Caco-2 (cell line): Measurements from ENCODE around the gene TEX35. TPM values are rescaled to one million over a fixed set of nuclear protein-coding genes. Genes with fewer than 3 reads are reported as not detected.
A peak's percentile ranks its signal among the peaks of the same experiment; 100 is the strongest.

Experiments
- BruUV-seq: library from RNA; stranded (reverse); fragments of 400-500 nt; replicated peaks from 2 replicates; lab custom pipeline; 2021; lab: Mats Ljungman, UMichigan
- CTCF ChIA-PET: fragments of 300-600 bp; sonication (Branson Sonifier 250); formaldehyde crosslinking; loops from one replicate; lab custom pipeline; 2022; ENCODE audit warnings: antibody characterized with exemption; lab: Charles Lee
- POLR2A ChIA-PET: fragments of 300-600 bp; sonication (Branson Sonifier 250); formaldehyde crosslinking; loops from one replicate; lab custom pipeline; 2022; ENCODE audit warnings: antibody characterized with exemption; lab: Charles Lee
- DNase-seq, 2 experiments: peaks; one replicate each; pipeline versions ENCODE4 v3.0.0 to v3.0.0-alpha.2; 2020 to 2022
- H3K27me3 ChIP-seq: replicated peaks from 2 replicates; pipeline ENCODE4 v1.6.0; 2011; ENCODE audit warnings: low read length; ENCODE audit not compliant: control insufficient read depth, insufficient read depth
- H3K36me3 ChIP-seq: 2 replicates; pipeline ENCODE4 v1.5.1; 2011; ENCODE audit warnings: low read length; ENCODE audit not compliant: control insufficient read depth, insufficient read depth
- H3K4me1 ChIP-seq: fragments of 250-450 bp; sonication (Bioruptor Pico); 2 replicates; pipeline ENCODE4 v1.5.1; 2020; ENCODE audit warnings: mild to moderate bottlenecking
- H3K4me3 ChIP-seq: 2 replicates; pipeline ENCODE4 v1.5.1; 2011; ENCODE audit warnings: low read depth, mild to moderate bottlenecking, control low read depth, low read length
- H3K9me3 ChIP-seq: fragments of 250-450 bp; sonication (Bioruptor Pico); 2 replicates; pipeline ENCODE4 v1.5.1; 2020; ENCODE audit warnings: mild to moderate bottlenecking, moderate library complexity
- H3K27ac Mint-ChIP-seq: one replicate; pipeline ENCODE4 v1.8.0; 2022; ENCODE audit warnings: mixed read lengths; ENCODE audit not compliant: unreplicated experiment
- H3K27me3 Mint-ChIP-seq: one replicate; pipeline ENCODE4 v1.8.0; 2022; ENCODE audit warnings: mixed read lengths; ENCODE audit not compliant: insufficient read depth, unreplicated experiment
- H3K36me3 Mint-ChIP-seq: one replicate; pipeline ENCODE4 v1.8.0; 2022; ENCODE audit warnings: mild to moderate bottlenecking, mixed read lengths; ENCODE audit not compliant: insufficient read depth, unreplicated experiment
- H3K4me1 Mint-ChIP-seq: one replicate; pipeline ENCODE4 v1.8.0; 2022; ENCODE audit warnings: low read depth, mixed read lengths; ENCODE audit not compliant: unreplicated experiment
- H3K4me3 Mint-ChIP-seq: one replicate; pipeline ENCODE4 v1.8.0; 2022; ENCODE audit warnings: mild to moderate bottlenecking, moderate library complexity, mixed read lengths; ENCODE audit not compliant: unreplicated experiment
- H3K9me3 Mint-ChIP-seq: one replicate; pipeline ENCODE4 v1.8.0; 2022; ENCODE audit warnings: mixed read lengths; ENCODE audit not compliant: unreplicated experiment
- CTCF ChIP-seq, 2 experiments: fragments of 200-600 bp in 1 of 2; IDR thresholded peaks; 1 replicate in 1 of 2; 2 replicates in 1 of 2; pipeline versions ENCODE4 v1.5.1 to v1.8.0; 2011 to 2022; ENCODE audit warnings: antibody characterized with exemption in 1 of 2, control low read depth in 1 of 2, inconsistent platforms in 1 of 2, low read depth in 1 of 2, low read length in 1 of 2, mild to moderate bottlenecking in 1 of 2, moderate library complexity in 1 of 2; ENCODE audit not compliant: insufficient read depth in 1 of 2, severe bottlenecking in 1 of 2, unreplicated experiment in 1 of 2
- intact Hi-C: fragments of 100-400 bp; cut with micrococcal nuclease; formaldehyde crosslinking; loops from one replicate; pipeline ENCODE4 v1.10.0; 2022; ENCODE audit not compliant: unreplicated experiment
- total RNA-seq: library from RNA; stranded (reverse); gene quantifications from 2 replicates; pipeline ENCODE4 v1.2.3, GENCODE V29; 2022

Gene TEX35
- total RNA-seq, 1 experiment from 2014 or later, result not detected

GRCh38 chr1:178530037-178530402 lies 17.1 kb downstream of the TEX35 start:
- Mint-ChIP-seq H3K27me3 (no peaks in the 10 kb centered on the region), H3K4me3 (no peak overlapping the region), H3K36me3 (no peaks in the 10 kb centered on the region), H3K9me3 (no peaks in the 10 kb centered on the region), H3K4me1 (peaks cover 19% of the 10 kb centered on the region), H3K27ac (no peak overlapping the region)
- Histone ChIP-seq H3K27me3 (no peaks in the 10 kb centered on the region), H3K36me3 (no peaks in the 10 kb centered on the region), H3K9me3 (no peaks in the 10 kb centered on the region), H3K4me3 (no peak overlapping the region), H3K4me1 (peaks cover 23% of the 10 kb centered on the region)
- BruUV-seq, result no TSS peak
- POLR2A ChIA-PET, result no interaction called here
- no peak for TF ChIP-seq CTCF (IDR thresholded peaks at IDR 0.05; ENCODE audit: insufficient read depth in 1 of 2, low read depth in 1 of 2, low read length in 1 of 2, severe bottlenecking in 1 of 2, unreplicated experiment in 1 of 2)
- CTCF ChIA-PET, result interaction anchor here (1.2 to 2.1 kb wide), 2 partner anchors 219 to 230 kb away, joined by 3 to 11 read pairs; no protein-coding TSS in a partner anchor
- DNase-seq, result peak in 1 of 2 experiments; percentile 60
- intact Hi-C loops, result no loop called here

- no peaks in the 10 kb centered on the region for H3K27me3 Mint-ChIP-seq
- H3K9me3 Mint-ChIP-seq, result no peaks in the 10 kb centered on the region
- ChIA-PET POLR2A (no interaction called here), CTCF (interaction anchor here (0.6 to 2.1 kb wide), 2 partner anchors 220 to 516 kb away, joined by 4 to 11 read pairs; no protein-coding TSS in a partner anchor)
- BruUV-seq, result no TSS peak
- H3K4me1 Mint-ChIP-seq, result peaks cover 19% of the 10 kb centered on the region
- Histone ChIP-seq H3K27me3 (no peaks in the 10 kb centered on the region), H3K4me3 (no peak overlapping the region), H3K9me3 (no peaks in the 10 kb centered on the region), H3K4me1 (peaks cover 23% of the 10 kb centered on the region), H3K36me3 (no peaks in the 10 kb centered on the region)
- H3K27ac Mint-ChIP-seq, result no peak overlapping the region
- no peak for DNase-seq
- H3K36me3 Mint-ChIP-seq, result no peaks in the 10 kb centered on the region
- TF ChIP-seq CTCF (IDR thresholded peaks at IDR 0.05; ENCODE audit: insufficient read depth in 1 of 2, low read depth in 1 of 2, low read length in 1 of 2, severe bottlenecking in 1 of 2, unreplicated experiment in 1 of 2), result no peak
- no peak overlapping the region for H3K4me3 Mint-ChIP-seq
- intact Hi-C loops, result no loop called here
Observed at GRCh38 chr1:178530502-178530901, 17.6 kb downstream of the TEX35 start.

GRCh38 chr1:178531887-178532286 lies 19.0 kb downstream of the TEX35 start:
- Histone ChIP-seq H3K27me3 (no peaks in the 10 kb centered on the region), H3K9me3 (no peaks in the 10 kb centered on the region), H3K36me3 (no peaks in the 10 kb centered on the region), H3K4me1 (peaks cover 32% of the 10 kb centered on the region), H3K4me3 (no peak overlapping the region)
- ChIA-PET POLR2A (no interaction called here), CTCF (interaction anchor here (1.0 to 2.3 kb wide), 6 partner anchors 11 to 471 kb away, joined by 3 to 18 read pairs (median 5); no protein-coding TSS in a partner anchor)
- peaks cover 23% of the 10 kb centered on the region for H3K4me1 Mint-ChIP-seq
- no peak overlapping the region for H3K27ac Mint-ChIP-seq
- H3K36me3 Mint-ChIP-seq, result no peaks in the 10 kb centered on the region
- H3K27me3 Mint-ChIP-seq, result no peaks in the 10 kb centered on the region
- no peaks in the 10 kb centered on the region for H3K9me3 Mint-ChIP-seq
- no peak for TF ChIP-seq CTCF (IDR thresholded peaks at IDR 0.05; ENCODE audit: insufficient read depth in 1 of 2, low read depth in 1 of 2, low read length in 1 of 2, severe bottlenecking in 1 of 2, unreplicated experiment in 1 of 2)
- H3K4me3 Mint-ChIP-seq, result no peak overlapping the region
- BruUV-seq, result no TSS peak
- intact Hi-C loops, result loop anchor here (1.0 to 2.0 kb wide), 3 partner anchors 221 to 470 kb away; no protein-coding TSS in a partner anchor
- DNase-seq, result no peak
